Measurements from ENCODE around the gene CBY1.

- TF ChIP-seq POLR2AphosphoS2 (IDR thresholded peaks at IDR 0.05; ENCODE audit: low read length), result no peak
- no peak for TF ChIP-seq CTCF (IDR thresholded peaks at IDR 0.05 in 2 of 3, conservative IDR thresholded peaks at IDR 0.05 in 1 of 3; ENCODE audit: insufficient read depth in 2 of 3, low read depth in 1 of 3, low read length in 3 of 3)
- TF ChIP-seq ATF4 (CRISPR knock-in tag; IDR thresholded peaks at IDR 0.05), result no peak
- no peak for TF ChIP-seq ZNF717 (CRISPR knock-in tag; IDR thresholded peaks at IDR 0.05)
- TF ChIP-seq EP300 (IDR thresholded peaks at IDR 0.05; ENCODE audit: low read length), result no peak
- no peak for TF ChIP-seq ETS1 (conservative IDR thresholded peaks at IDR 0.05; ENCODE audit: control insufficient read depth, low read depth, low read length)
- no peak for TF ChIP-seq E2F1 (CRISPR knock-in tag; IDR thresholded peaks at IDR 0.05)
- no peak for TF ChIP-seq CEBPG (CRISPR knock-in tag; IDR thresholded peaks at IDR 0.05)
- no peak for TF ChIP-seq CEBPG (tag; conservative IDR thresholded peaks at IDR 0.05 in 1 of 2, IDR thresholded peaks at IDR 0.05 in 1 of 2)
- no peak for TF ChIP-seq ADNP (tag; IDR thresholded peaks at IDR 0.05)
- TF ChIP-seq EGR1 (conservative IDR thresholded peaks at IDR 0.05), result no peak
- no peak for TF ChIP-seq CEBPZ (IDR thresholded peaks at IDR 0.05; ENCODE audit: borderline replicate concordance, low read depth, low read length)
Measured at GRCh38 chr22:38638728-38639127, 17.7 kb upstream of the CBY1 start.
